GM20431 (cell line): Measurements from ENCODE around the gene SPANXA1.
"Not testable (repeated sequence)": the region's sequence is repeated elsewhere in the genome, so short reads cannot be mapped to it uniquely, and the experiment has no call there.

Experiments
- in situ Hi-C: fragments of 300-500 bp; cut with MseI, MboI; formaldehyde crosslinking; loops from one replicate; pipeline ENCODE4 v1.15.0; 2020; ENCODE audit warnings: low sequenced_read_pairs; ENCODE audit not compliant: unreplicated experiment

Gene SPANXA1

GRCh38 chrX:141584638-141585037 lies at the start of gene SPANXA1:
Gene SPANXA1, minus strand, starts transcription at chrX:141584738. Its CDS starts 60 bp downstream, at chrX:141584678.
- in situ Hi-C loops, result not testable (repeated sequence)

GRCh38 chrX:141632124-141632523 lies 47.6 kb upstream of the SPANXA1 start:
- in situ Hi-C loops, result no loop called here

GRCh38 chrX:141619336-141619735 lies 34.8 kb upstream of the SPANXA1 start:
- in situ Hi-C loops, result no loop called here

- in situ Hi-C loops, result no loop called here
Measured at GRCh38 chrX:141609111-141609510, 24.6 kb upstream of the SPANXA1 start.

- in situ Hi-C loops, result not testable (repeated sequence)
Measured at GRCh38 chrX:141589408-141589807, 4.9 kb upstream of the SPANXA1 start, which contains the start of gene SPANXA2. Gene SPANXA2, plus strand, starts transcription at chrX:141589708. Its CDS starts 60 bp downstream, at chrX:141589768.

GRCh38 chrX:141542551-141542950 lies 42.0 kb downstream of the SPANXA1 start:
- in situ Hi-C loops, result not testable (repeated sequence)
